Right lobe of liver (tissue), 6 donors: ENCODE data around the gene FTO. TPM values are rescaled to one million over a fixed set of nuclear protein-coding genes. Genes with fewer than 3 reads are reported as not detected.

Experiments
- ATAC-seq, 4 donors: fragments of 200-7000 bp; cut with Tn5 transposase; one replicate each; pipeline ENCODE4 v1.9.1; 2020; ENCODE audit warnings: mild to moderate bottlenecking in 4 of 4, moderate library complexity in 4 of 4
- DNase-seq, 3 donors: peaks; one replicate each; pipeline ENCODE4 v3.0.0-alpha.2; 2020
- H3K27ac ChIP-seq, 3 donors: fragments of 200-600 bp; one replicate each; pipeline ENCODE4 v1.8.0; 2022
- H3K27me3 ChIP-seq, 2 donors: fragments of 200-600 bp; one replicate each; pipeline ENCODE4 v1.8.0; 2022
- H3K36me3 ChIP-seq, 4 donors: fragments of 200-600 bp; sonication (generic) in 1 of 4; one replicate each; pipeline versions ENCODE4 v1.5.1 to v1.8.0; 2017 to 2022; ENCODE audit warnings: control low read depth in 1 of 4
- H3K4me1 ChIP-seq, 4 donors: fragments of 200-600 bp; sonication (generic) in 1 of 4; one replicate each; pipeline versions ENCODE4 v1.5.1 to v1.8.0; 2017 to 2022; ENCODE audit warnings: control low read depth in 1 of 4
- H3K4me3 ChIP-seq, 3 donors: fragments of 200-600 bp; one replicate each; pipeline ENCODE4 v1.8.0; 2022
- H3K9me3 ChIP-seq, 4 donors: fragments of 200-600 bp; sonication (generic) in 1 of 4; one replicate each; pipeline versions ENCODE4 v1.5.1 to v1.8.0; 2017 to 2022; ENCODE audit warnings: control low read depth in 1 of 4
- CTCF ChIP-seq, 4 donors: fragments of 200-600 bp in 3 of 4; fragments of 450-650 bp in 1 of 4; IDR thresholded peaks; one replicate each; pipeline versions ENCODE4 v1.5.1 to v1.8.0; 2016 to 2022; ENCODE audit warnings: antibody characterized with exemption in 4 of 4, mild to moderate bottlenecking in 2 of 4
- POLR2A ChIP-seq: fragments of 450-650 bp; IDR thresholded peaks from one replicate; pipeline ENCODE4 v1.6.1; 2017; ENCODE audit warnings: antibody characterized with exemption, mild to moderate bottlenecking
- WGBS: methylation state at CpG from one replicate; pipeline ENCODE4 v1.1.6; 2018; ENCODE audit warnings: low coverage, low lambda C conversion rate; ENCODE audit not compliant: insufficient coverage; ENCODE audit errors: missing lambda C conversion rate; 5-methylcytosine and 5-hydroxymethylcytosine counted together
- intact Hi-C, 2 donors: fragments of 100-400 bp; cut with DNase I; formaldehyde crosslinking; loops; one replicate each; pipeline versions ENCODE4 v1.11.2 to v1.14.1; 2022
- total RNA-seq, 6 experiments: library from RNA; depleted of rRNA in 2 of 6; stranded (reverse); fragments of >200 nt in 2 of 6; fragmentation: NEBNext Ultra II Directional in 3 of 6; extraction: Animal tissue kit (Norgen Biotek cat#: 25700) in 3 of 6; gene quantifications; one replicate each; pipeline versions ENCODE4 v1.1.0 to v1.2.4, GENCODE V29; 2016 to 2023
- donor health status: DM: no; HTN: yes; CAD: no.
- donor health status: DM: no; HTN: no; CAD: no.
- donor health status: DM: no; HTN: no; CAD: no.
- donor health status: DM: no; HTN: yes; CAD: no.
- donor health status: DM: no; HTN: yes; CAD: no.

The FTO gene
- total RNA-seq, 6 experiments from 2014 or later, result 28.9 to 51.6 (median 33.6) TPM

- Histone ChIP-seq H3K4me1 (peaks cover 0 to 9% (median 0%) of the 10 kb centered on the region in 4 donors), H3K36me3 (no peaks in the 10 kb centered on the region), H3K9me3 (no peaks in the 10 kb centered on the region), H3K4me3 (no peak overlapping the region), H3K27me3 (no peaks in the 10 kb centered on the region), H3K27ac (no peak overlapping the region)
- no peak for DNase-seq
- intact Hi-C loops, result no loop called here
- TF ChIP-seq CTCF (IDR thresholded peaks at IDR 0.05) (no peak), POLR2A (no peak)
- ATAC-seq, result peak; percentile 71 to 90 (median 73)
- 69% methylated on average over 5 of the region's 5 CpGs for WGBS
Measured at GRCh38 chr16:53998024-53998810, 294.3 kb downstream of the FTO start.

GRCh38 chr16:53998966-53999522 lies 295.1 kb downstream of the FTO start:
- no peak overlapping the region for H3K27ac ChIP-seq
- no peak overlapping the region for H3K4me3 ChIP-seq
- H3K4me1 ChIP-seq, result peaks cover 0 to 9% (median 0%) of the 10 kb centered on the region in 4 donors
- H3K9me3 ChIP-seq, result no peaks in the 10 kb centered on the region
- H3K36me3 ChIP-seq, result no peaks in the 10 kb centered on the region
- WGBS, result 87% methylated on average over 4 of the region's 5 CpGs
- ATAC-seq (no peak), DNase-seq (no peak)
- H3K27me3 ChIP-seq, result no peaks in the 10 kb centered on the region
- no peak for TF ChIP-seq POLR2A
- TF ChIP-seq CTCF (IDR thresholded peaks at IDR 0.05), result no peak
- intact Hi-C loops, result no loop called here

- 96% methylated on average over 4 of the region's 4 CpGs for WGBS
- H3K4me3 ChIP-seq, result no peak overlapping the region
- no peak for DNase-seq
- no peak overlapping the region for H3K27ac ChIP-seq
- ATAC-seq, result no peak
- H3K36me3 ChIP-seq, result no peaks in the 10 kb centered on the region
- no peak for TF ChIP-seq POLR2A
- no peak for TF ChIP-seq CTCF (IDR thresholded peaks at IDR 0.05)
- intact Hi-C loops, result no loop called here
- no peaks in the 10 kb centered on the region for H3K9me3 ChIP-seq
- no peaks in the 10 kb centered on the region for H3K27me3 ChIP-seq
- H3K4me1 ChIP-seq, result peaks cover 0 to 9% (median 0%) of the 10 kb centered on the region in 4 donors
Measured at GRCh38 chr16:53999841-54000240, 295.9 kb downstream of the FTO start.

GRCh38 chr16:54000361-54000760 lies 296.4 kb downstream of the FTO start:
- H3K36me3 ChIP-seq, result no peaks in the 10 kb centered on the region
- H3K27me3 ChIP-seq, result no peaks in the 10 kb centered on the region
- TF ChIP-seq CTCF (IDR thresholded peaks at IDR 0.05) (no peak), POLR2A (no peak)
- peaks cover 0 to 9% (median 0%) of the 10 kb centered on the region in 4 donors for H3K4me1 ChIP-seq
- ATAC-seq, result no peak
- 88% methylated on average over 5 of the region's 5 CpGs for WGBS
- H3K9me3 ChIP-seq, result no peaks in the 10 kb centered on the region
- H3K4me3 ChIP-seq, result no peak overlapping the region
- intact Hi-C loops, result no loop called here
- no peak for DNase-seq
- no peak overlapping the region for H3K27ac ChIP-seq
